GM06990 (cell line): ENCODE data around the gene ZCCHC2.

ENCODE experiments used
- DNase-seq: peaks from one replicate; pipeline ENCODE4 v3.0.0-alpha.2; 2011; ENCODE audit not compliant: insufficient read length; ENCODE audit errors: extremely low read depth
- H3K27me3 ChIP-seq: replicated peaks from 2 replicates; pipeline ENCODE4 v1.6.0; 2011; ENCODE audit warnings: low read length; ENCODE audit not compliant: control insufficient read depth, insufficient read depth
- H3K36me3 ChIP-seq: 2 replicates; pipeline ENCODE4 v1.5.1; 2011; ENCODE audit warnings: low read length; ENCODE audit not compliant: control insufficient read depth, insufficient read depth
- H3K4me3 ChIP-seq: replicated peaks from 2 replicates; pipeline ENCODE4 v1.5.1; 2011; ENCODE audit warnings: low read depth, mild to moderate bottlenecking, control low read depth, low read length
- CTCF ChIP-seq: IDR thresholded peaks from 2 replicates; pipeline ENCODE4 v1.5.1; 2011; ENCODE audit warnings: low read length, control low read depth, mild to moderate bottlenecking, inconsistent platforms; ENCODE audit not compliant: insufficient read depth, poor library complexity, severe bottlenecking

The ZCCHC2 gene

GRCh38 chr18:62617793-62618591 is 95.2 kb downstream of the ZCCHC2 start:
- Histone ChIP-seq H3K27me3 (no peaks in the 10 kb centered on the region), H3K36me3 (no peaks in the 10 kb centered on the region), H3K4me3 (no peak overlapping the region)
- TF ChIP-seq CTCF: no peak
- no peak for DNase-seq

- Histone ChIP-seq H3K4me3 (no peak overlapping the region), H3K27me3 (no peaks in the 10 kb centered on the region), H3K36me3 (no peaks in the 10 kb centered on the region)
- TF ChIP-seq CTCF: no peak
- DNase-seq: no peak
These were observed 95.9 kb downstream of the ZCCHC2 start for GRCh38 chr18:62618735-62619134.

- H3K36me3 ChIP-seq: no peaks in the 10 kb centered on the region
- no peaks in the 10 kb centered on the region for H3K27me3 ChIP-seq
- H3K4me3 ChIP-seq: no peak overlapping the region
- TF ChIP-seq CTCF: no peak
- DNase-seq: no peak
These were observed 98.7 kb downstream of the ZCCHC2 start for GRCh38 chr18:62621546-62621945.

- H3K27me3 ChIP-seq: no peaks in the 10 kb centered on the region
- no peak for DNase-seq
- no peaks in the 10 kb centered on the region for H3K36me3 ChIP-seq
- no peak for TF ChIP-seq CTCF
- no peak overlapping the region for H3K4me3 ChIP-seq
These were observed 102.2 kb downstream of the ZCCHC2 start for GRCh38 chr18:62625019-62625418.
